ENCODE data around the gene FMO5.
"Not testable (repeated sequence)": the region's sequence is repeated elsewhere in the genome, so short reads cannot be mapped to it uniquely, and the experiment has no call there.

Gene FMO5

DNA sequence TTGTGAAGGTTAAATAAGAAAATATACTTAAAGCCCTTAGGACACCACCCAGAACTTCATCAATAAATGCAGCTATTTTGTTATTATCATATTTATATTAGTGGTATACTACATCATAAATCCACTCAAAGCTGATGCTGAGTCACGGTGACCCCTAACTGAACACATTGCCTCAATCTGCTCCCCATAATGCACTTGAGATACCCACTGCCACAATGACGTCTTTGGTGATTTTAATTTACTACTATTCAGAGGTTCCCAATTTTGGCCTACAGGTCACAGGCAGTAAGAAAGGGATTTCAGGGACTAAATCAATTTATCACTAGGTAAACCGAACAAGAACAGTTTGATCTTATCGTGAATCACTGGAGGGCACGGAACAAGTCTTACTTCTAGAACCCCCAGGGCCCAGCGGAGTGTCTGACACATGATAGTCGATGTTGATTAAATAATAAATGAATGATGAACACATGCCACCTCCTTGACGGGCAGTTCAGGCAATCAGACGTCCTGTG is 16.9 kb upstream of the FMO5 start:
- in situ Hi-C loops (cut with MboI; ENCODE audit: low sequenced_read_pairs), result loop anchor here (10.0 kb wide), 1 partner anchor 67 kb away; the partner anchor contains the start of gene PRKAB2

DNA sequence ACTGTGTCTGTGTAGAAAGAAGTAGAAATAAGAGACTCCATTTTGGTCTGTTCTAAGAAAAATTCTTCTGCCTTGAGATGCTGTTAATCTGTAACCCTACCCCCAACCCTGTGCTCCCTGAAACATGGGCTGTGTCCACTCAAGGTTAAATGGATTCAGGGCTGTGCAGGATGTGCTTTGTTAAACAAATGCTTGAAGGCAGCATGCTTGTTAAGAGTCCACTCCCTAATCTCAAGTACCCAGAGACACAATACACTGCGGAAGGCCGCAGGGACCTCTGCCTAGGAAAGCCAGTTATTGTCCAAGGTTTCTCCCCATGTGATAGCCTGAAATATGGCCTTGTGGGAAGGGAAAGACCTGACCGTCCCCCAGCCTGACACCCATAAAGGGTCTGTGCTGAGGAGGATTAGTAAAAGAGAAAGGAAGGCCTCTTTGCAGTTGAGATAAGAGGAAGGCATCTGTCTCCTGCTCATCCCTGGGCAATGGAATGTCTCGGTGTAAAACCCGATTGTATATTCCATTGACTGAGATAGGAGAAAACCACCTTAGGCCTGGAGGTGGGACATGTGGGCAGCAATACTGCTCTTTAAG is 15.1 kb upstream of the FMO5 start:
- in situ Hi-C loops (cut with MboI; ENCODE audit: low sequenced_read_pairs), result loop anchor here (10.0 kb wide), 1 partner anchor 65 kb away; the partner anchor contains the start of gene PRKAB2

DNA sequence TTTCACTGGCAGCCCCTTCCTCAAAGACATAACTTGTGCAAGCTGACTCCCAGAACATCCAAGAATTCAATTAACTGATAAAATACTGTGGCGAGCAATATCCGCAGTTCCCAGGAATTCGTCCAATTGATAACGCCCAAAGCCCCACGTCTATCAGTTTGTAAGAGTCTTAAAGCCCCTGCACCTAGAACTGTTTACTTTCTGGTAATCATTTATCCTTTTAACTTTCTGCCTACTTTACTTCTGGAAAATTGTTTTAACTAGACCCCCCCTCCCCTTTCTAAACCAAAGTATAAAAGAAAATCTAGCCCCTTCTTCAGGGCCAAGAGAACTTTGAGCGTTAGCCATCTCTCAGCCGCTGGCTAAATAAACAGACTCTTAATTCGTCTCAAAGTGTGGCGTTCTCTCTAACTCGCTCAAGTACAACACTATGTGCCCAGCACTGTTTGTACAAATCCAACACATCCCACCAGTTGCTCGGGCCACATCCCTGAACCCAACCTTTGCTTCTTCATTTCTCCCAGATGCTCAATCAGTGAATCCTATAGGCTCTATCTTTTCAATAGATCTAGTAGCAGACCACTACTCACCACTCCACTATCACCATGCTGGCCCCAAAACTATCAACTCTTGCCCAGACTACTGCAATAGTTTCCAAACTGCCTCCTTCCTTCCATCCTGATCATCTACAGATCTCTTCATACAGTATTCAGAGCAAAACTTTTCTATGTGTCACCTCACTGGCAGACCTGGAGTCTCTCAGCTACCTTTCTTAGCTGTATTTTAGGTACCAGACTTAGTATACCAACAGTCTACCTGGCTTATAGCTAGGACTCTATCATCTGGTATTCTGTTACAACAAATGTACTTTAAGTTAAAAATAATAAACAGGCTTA is 14.0 kb upstream of the FMO5 start:
- in situ Hi-C loops (cut with MboI; ENCODE audit: low sequenced_read_pairs), result no loop called here

DNA sequence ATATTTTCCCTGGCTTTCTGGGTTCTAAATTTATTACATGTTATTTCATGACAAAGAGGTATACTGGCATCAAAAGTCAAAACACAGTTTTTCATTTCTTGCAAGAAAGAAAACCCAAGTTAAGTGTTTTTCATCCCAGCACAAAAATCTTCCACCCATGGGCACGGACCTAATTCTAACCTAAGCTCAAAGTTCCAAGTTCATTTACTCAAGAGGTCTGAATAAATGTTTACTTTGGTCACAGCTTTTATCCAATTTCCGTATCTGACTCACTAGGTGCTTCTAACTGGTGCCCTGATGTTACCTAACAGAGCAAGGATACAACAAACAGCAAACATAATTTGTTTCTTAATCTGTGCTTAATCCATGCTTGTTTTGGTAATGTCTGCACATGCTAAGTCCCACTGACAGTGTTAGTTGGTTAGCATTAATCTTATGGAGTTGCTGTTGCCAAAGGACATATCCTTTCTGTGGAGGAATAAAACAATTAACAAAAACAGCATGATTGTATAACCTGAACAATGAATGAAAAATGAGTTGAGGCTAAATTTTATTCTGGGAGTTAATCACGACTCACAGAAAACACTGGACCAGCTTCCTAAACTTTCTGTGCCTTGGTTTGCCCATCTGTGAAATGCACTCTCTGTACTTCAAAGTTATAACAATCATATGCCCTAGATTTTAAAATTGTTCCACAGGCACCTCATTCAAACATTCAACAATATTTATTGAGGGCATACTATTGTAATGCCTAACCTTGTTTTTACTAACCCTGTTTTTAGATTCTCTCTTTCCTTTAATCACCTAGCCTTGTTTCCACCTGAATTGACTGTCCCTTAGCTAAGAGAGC is 13.1 kb upstream of the FMO5 start:
- in situ Hi-C loops (cut with MboI; ENCODE audit: low sequenced_read_pairs), result no loop called here

DNA sequence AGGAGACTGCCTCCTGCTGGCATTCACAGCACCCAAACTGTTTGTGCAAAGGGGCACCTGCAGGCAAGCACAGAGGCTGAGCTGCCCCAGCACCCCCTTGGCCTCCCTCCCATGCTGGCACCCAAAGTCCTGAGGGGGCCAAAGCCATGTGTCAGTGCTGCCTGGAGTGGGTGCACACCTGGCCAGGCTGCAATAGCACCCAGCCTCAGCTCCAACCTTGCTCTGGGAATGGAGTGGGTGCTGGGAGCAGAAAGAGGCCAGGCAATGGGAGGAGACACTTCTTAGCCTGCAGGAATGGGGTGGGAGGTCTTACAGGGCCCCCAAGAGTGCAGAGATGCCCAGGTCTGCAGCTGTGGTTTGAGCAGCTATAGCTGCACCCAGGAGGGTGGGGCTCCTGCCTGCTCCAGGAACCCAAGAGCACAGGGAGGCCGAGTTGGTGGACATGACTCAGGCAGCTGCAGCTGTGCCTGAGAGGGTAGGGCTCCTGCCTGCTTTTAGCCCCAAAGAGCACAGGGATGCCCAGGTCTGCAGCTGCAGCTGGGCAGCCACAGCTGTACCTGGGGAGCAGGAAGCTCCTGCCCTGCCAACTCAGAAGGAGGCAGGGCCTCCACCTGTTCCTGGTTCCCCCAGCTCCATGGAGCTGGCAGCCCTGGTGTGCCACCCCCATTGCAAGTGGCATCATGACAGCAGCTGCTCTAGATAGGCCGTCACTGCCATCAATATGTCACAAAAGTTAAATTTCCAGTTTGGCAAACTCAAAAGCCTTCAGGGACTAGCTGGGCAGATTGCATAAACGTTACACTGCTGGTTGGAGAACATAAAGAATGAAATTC is 12.0 kb upstream of the FMO5 start:
- in situ Hi-C loops (cut with MboI; ENCODE audit: low sequenced_read_pairs), result no loop called here

DNA sequence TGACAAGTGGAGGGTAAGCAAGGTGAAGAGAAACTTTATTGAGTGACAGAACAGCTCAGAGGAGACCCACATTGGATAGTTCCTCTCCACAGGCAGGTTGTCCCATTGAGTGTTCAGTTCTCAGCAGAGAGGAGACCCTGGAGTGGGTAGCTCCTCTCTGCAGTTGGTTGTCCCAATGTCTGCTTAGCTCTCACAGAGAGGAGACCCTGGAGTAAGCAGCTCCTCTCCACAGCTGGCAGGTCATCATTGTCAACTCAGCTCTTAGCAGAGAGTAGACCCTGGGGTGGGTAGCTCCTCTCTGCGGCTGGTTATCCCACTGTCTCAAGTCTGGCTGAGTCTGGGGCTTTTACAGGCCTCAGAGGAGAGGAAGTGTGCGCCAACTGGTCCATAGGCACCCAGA is 11.3 kb upstream of the FMO5 start:
- in situ Hi-C loops (cut with MboI; ENCODE audit: low sequenced_read_pairs), result no loop called here

DNA sequence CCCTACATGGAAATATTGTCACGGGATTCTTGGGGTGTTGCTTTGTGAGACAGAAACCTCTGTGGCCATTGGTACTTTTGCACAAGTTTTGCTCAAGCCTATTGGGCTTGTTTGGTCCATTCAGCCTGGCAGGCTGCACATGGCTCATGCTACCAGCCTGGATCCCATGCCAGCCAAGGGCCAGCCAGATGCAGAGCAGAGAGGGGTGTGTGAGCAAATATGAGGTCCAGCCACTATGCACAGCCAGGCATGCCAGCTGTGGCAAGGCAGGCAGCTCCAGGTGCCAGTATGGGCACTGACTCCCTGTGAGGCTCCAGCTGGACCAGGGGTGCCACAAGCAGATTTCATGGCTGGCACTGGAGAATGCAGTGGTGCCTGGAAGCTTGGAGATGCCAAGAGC is 10.7 kb upstream of the FMO5 start:
- in situ Hi-C loops (cut with MboI; ENCODE audit: low sequenced_read_pairs), result no loop called here

DNA sequence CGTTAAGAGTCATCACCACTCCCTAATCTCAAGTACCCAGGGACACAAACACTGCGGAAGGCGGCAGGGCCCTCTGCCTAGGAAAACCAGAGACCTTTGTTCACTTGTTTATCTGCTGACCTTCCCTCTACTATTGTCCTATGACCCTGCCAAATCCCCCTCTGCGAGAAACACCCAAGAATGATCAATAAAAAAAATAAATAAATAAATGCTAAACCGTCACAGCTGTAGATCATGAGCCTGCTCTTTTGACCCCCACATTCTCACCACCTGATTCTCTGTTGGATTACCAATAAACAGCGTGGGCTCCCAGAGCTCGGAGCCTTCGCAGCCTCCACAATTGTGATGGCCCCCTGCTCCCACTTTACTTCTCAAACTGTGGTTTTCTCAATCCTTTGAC is 8.8 kb upstream of the FMO5 start:
- in situ Hi-C loops (cut with MboI; ENCODE audit: low sequenced_read_pairs), result not testable (repeated sequence)

DNA sequence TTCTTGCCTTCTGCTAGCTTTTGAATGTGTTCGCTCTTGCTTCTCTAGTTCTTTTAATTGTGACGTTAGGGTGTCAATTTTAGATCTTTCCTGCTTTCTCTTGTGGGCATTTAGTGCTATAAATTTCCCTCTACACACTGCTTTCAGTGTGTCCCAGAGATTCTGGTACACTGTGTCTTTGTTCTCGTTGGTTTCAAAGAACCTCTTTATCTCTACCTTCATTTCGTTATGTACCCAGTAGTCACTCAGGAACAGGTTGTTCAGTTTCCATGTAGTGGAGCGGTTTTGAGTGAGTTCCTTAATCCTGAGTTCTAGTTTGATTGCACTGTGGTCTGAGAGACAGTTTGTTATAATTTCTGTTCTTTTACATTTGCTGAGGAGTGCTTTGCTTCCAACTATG is 5.9 kb upstream of the FMO5 start:
- in situ Hi-C loops (cut with MboI; ENCODE audit: low sequenced_read_pairs), result not testable (repeated sequence)

DNA sequence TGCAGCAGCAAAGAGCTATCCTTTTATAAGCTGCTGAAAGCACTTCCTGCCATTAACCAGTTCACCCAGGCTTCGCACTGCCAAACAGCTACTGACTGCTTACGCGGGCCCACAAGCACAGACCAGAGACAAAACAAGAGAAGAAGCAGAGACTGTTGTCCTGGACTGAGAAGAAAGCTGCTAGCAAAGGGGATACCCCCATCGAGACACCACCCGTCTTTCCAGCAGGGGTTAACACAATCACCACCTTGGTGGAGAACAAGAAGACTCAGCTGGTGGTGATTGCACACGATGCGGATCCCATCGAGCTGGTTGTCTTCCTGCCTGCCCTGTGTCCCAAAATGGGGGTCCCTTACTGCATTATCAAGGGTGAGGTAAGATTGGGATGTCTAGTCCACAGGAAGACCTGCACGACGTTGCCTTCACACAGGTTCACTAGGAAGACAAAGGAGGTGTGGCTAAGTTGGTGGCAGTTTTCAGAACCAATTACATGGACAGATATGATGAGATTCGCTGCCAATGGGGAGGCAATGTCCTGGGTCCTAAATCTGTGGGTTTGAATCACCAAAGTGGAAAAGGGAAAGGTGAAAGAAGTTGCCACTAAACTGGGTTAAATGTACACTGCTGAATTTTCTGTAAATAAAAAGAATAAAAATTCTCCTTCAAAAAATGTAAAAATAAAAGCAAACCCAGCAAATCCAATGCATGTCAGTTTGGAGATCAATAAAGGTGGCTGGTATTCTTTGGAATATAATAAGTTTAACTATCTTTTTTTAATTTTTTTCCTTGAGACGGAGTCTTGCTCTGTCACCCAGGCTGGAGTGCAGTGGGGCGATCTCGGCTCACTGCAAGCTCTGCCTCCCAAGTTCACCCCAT is 1.2 kb downstream of the FMO5 start:
- in situ Hi-C loops (cut with MboI; ENCODE audit: low sequenced_read_pairs), result no loop called here

DNA sequence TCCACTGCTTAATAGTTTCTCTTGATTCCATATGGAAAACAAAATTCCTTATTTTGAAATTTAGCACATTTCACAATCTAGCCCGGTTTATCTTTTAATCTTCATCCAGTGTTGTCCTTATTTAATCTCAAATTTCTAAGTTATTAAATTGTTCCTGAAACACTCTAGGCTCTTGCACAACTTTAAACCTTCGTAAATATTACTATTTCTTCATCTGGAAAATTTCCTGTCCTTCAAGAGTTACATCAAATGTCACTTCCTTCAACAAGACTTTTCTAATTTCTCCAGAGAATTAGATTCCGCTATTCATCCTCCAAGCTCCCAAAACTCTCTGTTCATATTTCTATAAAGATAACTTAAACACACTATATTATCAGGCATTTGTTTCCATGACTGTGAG is 6.5 kb downstream of the FMO5 start:
- in situ Hi-C loops (cut with MboI; ENCODE audit: low sequenced_read_pairs), result no loop called here

DNA sequence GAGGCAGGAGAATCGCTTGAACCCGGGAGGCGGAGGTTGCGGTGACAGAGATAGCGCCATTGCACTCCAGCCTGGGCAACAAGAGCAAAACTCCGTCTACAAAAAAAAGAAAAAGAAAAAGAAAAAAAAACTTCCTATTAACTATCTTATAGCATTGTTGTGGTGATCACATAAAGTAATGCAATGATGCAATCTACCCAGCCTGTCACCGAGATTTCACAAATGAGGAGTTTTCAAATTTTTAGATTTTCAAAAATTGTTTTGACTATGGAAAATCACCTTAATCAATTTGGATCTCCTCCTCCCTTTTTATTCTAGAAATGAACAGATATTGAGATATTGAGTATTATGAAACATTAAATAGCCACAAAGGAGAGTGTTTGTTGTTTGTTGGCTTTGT is 8.0 kb downstream of the FMO5 start:
- in situ Hi-C loops (cut with MboI; ENCODE audit: low sequenced_read_pairs), result no loop called here

DNA sequence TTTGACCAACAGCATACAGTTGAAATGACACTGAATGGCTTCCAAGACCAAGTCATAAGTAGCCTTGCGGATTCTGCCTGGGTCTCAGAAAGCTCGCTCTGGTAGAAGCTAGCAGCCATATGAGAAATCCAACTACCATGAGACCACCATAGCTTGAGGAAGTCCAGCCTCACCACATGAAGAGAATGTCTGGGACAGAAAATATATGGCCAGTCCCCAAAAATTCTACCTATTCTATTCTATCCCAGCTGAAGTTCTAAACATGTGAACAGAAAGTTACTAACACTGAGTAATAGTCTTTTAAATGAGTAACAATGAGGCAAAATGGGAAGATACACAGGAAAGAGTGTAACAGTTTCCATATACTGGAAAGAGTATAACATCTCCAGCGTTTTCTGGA is 9.0 kb downstream of the FMO5 start:
- in situ Hi-C loops (cut with MboI; ENCODE audit: low sequenced_read_pairs), result no loop called here

DNA sequence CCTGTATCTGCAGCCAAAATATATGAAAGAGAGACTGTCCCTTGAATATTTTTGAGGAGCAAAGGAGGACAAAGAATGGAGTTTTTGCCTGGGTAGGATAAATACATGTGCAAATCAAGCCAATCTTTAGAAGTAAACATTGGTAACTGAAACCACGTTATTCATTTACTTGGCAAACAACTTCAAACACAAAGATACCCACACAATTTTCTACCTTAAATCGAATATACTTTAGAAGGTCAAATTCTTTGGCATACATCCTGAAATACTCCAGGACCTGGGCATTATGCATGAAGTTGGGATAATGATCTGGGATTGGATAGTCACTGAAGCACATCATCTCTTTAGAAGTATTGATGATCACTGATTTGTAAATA is 9.6 kb downstream of the FMO5 start:
- in situ Hi-C loops (cut with MboI; ENCODE audit: low sequenced_read_pairs), result no loop called here

DNA sequence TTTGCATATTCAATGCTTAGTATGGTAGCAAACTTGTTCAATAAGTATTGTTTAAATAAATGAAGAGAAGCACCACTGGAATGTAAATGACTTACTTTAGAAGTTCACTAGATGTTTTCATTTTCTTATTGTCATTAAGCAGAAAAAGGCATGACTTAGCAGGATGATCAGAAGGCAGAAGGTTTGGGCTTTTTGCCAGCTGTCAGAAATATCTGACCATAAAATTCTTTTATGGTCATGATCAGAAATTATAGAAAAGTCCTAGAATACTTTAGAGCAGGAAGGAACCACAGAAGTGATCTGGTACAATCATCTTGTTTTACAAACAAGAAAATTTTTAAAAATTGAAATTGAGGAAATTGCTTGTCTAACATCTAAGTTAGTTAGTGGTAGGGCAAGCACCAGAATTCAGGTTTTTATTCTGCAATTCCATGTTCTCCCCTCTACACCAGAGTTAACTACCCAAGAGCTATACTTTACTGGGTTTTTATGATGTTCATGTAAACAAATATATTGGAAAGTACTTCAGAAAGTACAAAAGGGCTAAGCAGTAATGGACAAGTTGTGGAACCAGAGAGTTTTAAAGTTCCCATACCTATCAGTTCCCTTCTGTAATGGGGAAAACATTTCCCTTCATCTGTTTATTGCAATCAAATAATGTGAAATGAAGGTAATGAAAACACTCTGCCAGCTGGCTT is 10.1 kb downstream of the FMO5 start:
- in situ Hi-C loops (cut with MboI; ENCODE audit: low sequenced_read_pairs), result no loop called here

DNA sequence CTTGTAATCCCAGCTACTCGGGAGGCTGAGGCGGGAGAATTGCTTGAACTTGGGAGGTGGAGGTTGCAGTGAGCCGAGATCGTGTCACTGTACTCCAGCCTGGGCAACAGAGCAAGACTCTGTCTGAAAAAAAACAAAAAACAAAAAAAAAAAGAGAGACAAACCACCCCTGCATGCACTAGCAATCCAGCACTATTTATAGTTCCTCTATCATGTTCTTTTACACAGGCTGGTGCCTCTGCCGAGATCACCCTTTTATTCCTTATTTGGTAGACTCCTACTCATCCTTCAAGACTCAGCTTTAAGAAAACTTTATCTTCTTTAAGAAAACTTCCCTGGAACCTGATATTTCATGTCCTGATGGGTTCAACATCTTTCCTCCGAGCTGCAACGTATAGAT is 10.8 kb downstream of the FMO5 start:
- in situ Hi-C loops (cut with MboI; ENCODE audit: low sequenced_read_pairs), result no loop called here

DNA sequence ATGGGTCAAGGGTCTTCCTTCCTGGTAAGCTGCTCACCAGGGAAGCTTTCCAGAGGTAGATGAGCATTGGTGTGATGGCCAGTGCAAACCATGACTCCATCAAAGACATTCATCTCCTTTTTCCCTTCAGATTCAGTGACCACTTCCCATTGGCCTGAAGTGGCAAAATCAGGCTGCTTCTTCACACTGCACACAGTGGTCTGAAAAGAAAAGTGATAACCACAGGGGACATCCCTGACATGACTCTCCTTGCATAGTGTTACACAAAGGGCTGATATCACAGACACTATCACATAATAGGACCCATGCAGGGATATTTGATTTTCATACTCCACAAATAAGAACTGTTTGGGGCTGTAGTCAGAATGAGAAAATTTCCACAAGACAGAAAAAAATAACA is 11.9 kb downstream of the FMO5 start:
- in situ Hi-C loops (cut with MboI; ENCODE audit: low sequenced_read_pairs), result no loop called here

DNA sequence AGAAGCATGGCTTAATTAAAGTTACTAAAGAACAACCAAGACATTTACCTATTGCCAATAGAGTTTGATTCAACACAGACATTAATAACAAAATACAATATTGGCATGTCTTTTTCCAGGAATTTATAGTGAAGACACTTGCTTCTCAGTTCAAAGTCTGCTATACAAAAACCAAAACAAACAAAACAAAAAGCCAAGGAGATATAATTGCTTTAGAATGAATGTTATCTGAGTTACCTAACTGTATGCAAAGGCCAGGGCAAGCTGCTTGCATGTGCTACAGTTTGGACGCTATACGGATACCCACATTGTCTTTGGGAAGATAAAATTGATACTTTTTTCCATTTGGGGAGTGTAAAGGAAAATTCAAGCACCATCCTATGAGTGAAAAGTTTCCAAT is 13.6 kb downstream of the FMO5 start:
- in situ Hi-C loops (cut with MboI; ENCODE audit: low sequenced_read_pairs), result no loop called here

DNA sequence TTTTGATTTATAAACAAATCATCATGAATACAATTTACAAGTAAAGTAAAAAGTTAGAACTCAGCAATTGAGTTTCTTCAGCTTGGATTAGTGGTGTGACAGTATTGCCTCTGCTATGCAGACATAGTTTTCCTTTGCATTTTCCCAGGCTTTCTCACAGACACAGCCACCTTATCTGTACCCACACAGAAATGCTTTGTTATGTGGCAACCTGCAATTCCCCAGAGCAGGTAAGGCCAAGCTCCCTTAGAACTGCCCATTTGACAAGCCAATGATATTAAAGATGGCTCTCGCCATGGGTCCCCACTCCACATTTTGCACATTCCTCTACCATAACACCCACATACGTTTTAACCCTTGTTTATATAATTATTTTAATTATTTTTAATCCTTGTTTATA is 14.2 kb downstream of the FMO5 start:
- in situ Hi-C loops (cut with MboI; ENCODE audit: low sequenced_read_pairs), result no loop called here
